Glomerular endothelial cell (primary cell): Measurements from ENCODE around the gene AUP1. TPM values are rescaled to one million over a fixed set of nuclear protein-coding genes. Genes with fewer than 3 reads are reported as not detected.

Source experiments
- DNase-seq: peaks from one replicate; pipeline ENCODE4 v3.0.0-alpha.2; 2011; ENCODE audit warnings: low read depth, low spot score; ENCODE audit errors: extremely low read depth
- total RNA-seq: library from RNA; depleted of rRNA; stranded (reverse); fragments of >200 nt; gene quantifications from 2 replicates; pipeline ENCODE4 v1.2.3, GENCODE V29; 2015

The AUP1 gene
- total RNA-seq, 1 donor from 2014 or later, result 136 TPM

GRCh38 chr2:74558284-74559230 lies 29.1 kb upstream of the AUP1 start:
- DNase-seq, result no peak

DNA sequence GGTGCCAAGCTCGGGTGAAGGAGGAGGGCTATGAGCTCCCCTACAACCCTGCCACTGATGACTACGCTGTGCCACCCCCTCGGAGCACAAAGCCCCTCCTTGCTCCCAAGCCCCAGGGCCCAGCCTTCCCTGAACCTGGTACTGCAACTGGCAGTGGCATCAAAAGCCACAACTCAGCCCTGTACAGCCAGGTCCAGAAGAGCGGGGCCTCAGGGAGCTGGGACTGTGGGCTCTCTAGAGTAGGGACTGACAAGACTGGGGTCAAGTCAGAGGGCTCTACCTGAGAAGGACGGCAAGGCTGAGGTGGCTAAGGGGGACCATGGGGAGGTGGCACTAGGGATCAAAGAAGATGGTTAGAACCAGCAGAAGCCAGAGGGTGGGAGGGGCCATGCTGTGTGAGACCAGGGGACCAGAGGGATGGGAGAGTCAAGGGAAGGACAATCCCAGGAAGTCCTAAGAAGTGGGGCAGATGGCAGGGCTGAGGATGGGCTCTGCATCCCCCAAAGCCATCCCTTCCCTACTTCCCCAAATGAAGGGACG lies 27.4 kb upstream of the AUP1 start:
- no peak for DNase-seq

DNA sequence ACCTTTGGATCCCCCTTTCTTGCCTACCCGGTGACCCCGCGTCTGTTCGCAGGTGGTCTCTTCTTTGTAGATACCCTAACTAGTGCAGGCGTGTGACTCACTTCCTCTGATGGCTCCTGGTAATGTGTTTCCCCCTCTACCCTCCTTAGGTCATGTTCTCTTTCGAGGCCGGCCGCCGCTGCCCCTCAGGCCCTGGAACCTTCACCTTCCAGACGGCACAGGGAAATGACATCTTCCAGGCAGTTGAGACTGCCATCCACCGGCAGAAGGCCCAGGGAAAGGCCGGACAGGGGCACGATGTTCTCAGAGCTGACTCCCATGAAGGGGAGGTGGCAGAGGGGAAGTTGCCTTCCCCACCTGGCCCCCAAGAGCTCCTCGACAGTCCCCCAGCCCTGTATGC lies 26.7 kb upstream of the AUP1 start:
- DNase-seq, result no peak

DNA sequence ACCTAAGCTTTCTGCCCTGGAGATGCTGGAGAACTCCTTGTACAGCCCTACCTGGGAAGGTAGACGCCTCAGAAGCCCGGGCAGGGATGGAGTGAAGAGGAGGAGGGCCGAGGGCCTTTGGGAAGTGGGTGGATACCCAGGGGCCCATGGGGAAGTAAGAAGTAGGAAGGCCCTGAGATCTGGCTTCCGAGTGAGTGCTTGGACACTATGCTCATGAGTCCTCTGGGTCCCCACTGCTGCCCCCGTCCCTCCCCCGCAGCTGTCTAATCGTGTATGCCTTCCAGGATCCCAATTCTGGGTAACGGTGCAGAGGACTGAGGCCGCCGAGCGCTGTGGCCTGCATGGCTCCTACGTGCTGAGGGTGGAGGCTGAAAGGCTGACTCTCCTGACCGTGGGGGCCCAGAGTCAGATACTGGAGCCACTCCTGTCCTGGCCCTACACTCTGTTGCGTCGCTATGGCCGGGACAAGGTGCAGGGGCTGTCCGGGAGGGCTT lies 26.2 kb upstream of the AUP1 start:
- DNase-seq, result no peak

DNA sequence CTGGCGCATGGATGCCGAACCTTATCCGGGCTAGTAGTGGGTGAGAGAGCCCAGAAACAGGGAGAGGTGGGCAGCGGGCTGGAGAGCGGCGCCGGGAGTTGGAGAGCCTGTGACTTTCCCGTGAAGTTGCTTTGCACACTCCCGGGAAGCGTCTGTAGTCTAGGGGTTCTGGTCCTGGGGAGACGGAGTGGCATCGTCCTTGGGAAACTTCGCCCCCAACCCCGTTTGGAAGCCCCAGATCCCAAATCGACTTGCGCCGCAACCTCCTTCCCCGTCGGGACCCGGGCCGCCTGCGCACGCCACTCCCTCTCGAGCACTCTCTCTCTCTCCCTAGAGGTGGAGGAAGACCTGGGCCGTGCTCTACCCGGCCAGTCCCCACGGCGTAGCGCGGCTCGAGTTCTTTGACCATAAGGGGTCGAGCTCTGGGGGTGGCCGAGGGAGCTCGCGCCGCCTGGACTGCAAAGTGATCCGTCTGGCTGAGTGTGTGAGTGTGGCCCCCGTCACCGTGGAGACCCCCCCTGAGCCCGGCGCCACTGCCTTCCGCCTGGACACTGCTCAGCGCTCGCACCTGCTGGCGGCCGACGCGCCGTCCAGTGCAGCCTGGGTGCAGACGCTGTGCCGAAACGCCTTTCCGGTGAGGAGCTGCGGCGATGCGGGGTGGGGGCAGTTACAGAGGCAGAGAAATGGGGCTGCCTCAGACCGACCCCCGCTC lies 25.5 kb upstream of the AUP1 start:
- DNase-seq, result no peak

- DNase-seq, result no peak
Observed at GRCh38 chr2:74553892-74554819, 24.6 kb upstream of the AUP1 start, which contains the start of the genes DOK1 and LOXL3. TSS of gene DOK1 (plus strand) at chr2:74554720. CDS start at chr2:74554755, 35 bp downstream. TSS of gene LOXL3 (minus strand) at chr2:74553942. CDS start at chr2:74552634, 1,308 bp downstream.

DNA sequence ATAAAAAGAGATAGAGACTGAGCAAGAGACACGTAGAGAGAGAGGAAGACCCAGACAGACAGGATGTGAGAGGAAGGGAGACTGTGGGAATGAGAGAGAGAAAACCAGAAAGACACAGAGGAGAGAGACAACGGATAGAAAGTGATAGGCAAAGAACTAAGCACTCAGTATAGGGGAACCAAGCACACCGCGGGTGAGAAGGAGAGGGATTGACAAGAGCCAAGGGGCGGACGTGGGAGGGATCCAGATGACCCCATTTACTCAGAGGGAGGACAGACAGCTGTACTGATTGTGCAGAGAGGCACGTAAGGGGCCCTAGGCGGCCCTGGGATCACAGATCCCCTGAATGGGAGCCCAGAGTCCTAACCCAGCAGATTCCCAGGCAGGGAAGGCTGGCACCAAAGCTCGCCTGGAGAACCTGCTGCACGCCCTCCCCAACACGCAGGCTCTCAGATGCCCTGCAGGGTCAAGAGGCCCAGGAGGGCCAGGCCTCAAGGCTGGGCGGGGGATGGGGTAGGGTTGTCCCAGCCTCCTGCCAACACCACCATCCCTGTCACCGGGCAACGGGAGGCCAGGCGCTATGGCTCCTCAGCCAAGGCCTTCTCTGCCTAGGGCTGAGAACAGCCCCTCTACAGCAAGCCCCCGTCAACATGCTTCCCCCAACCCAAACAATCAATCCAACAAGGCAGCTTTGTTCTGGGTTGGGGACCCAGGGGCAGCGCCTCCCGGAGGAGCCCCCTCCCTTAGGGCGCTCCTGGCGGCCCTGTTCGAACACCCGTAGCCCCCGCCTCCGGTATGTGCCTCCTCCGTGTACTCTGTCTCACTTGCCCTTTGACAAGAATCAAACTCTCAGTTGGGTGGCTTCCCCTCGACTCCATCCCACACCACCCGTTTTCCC lies 23.7 kb upstream of the AUP1 start:
- DNase-seq, result no peak

- no peak for DNase-seq
Observed at GRCh38 chr2:74551942-74552913, 22.7 kb upstream of the AUP1 start.

GRCh38 chr2:74551530-74551929 lies 22.0 kb upstream of the AUP1 start:
- DNase-seq, result no peak

- no peak for DNase-seq
Observed at GRCh38 chr2:74550231-74550630, 20.7 kb upstream of the AUP1 start.

- no peak for DNase-seq
Observed at GRCh38 chr2:74548900-74549826, 19.7 kb upstream of the AUP1 start.

DNA sequence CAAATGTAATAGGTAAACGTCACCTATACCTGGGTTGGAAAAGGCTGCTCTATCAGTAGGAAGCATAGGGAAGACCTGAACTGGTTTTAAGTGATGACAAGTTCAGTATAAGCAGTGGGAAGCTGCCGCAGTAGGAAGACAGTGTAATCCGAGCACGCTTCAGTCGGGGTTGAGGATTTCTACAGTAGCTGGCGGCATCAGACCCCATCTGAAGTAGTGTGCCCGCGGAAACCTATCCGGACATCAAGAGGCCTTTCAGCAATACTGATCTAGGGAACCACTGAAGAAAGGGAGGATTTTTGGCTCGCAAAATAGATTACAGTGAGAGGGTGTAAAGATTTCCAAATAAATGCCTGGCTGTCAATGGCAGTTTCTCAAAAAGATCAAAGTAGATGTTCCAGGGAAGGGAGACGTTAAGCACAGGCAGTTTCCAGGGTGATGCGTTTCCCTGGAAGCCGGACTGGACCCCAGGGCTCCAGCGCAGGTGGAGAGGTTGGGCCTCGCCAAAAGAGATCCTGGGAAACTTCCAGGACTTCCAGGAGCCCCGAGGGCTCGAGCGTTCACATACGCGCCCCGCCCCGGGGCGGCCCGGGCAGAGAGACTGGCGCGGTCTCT lies 18.9 kb upstream of the AUP1 start:
- no peak for DNase-seq

GRCh38 chr2:74546004-74546403 lies 16.5 kb upstream of the AUP1 start:
- DNase-seq, result no peak

DNA sequence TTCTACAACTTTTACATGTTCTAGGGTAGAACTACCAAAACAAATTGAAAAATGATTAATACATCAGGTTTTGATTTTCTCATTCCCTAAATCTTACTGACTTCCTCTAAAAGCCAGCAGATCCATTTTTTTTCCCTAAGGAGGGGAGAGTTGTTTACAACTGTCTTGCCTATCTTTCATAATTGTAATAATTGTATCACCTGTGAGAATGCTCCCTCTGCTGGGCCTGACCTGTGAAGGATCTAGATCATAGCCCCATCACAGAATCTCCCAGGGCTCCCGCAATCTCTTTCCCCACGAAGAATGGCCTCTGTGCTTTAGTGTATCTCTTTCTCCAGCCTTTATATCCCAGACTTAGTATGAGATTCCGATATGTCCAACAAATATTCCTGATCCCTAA lies 15.1 kb upstream of the AUP1 start:
- no peak for DNase-seq

DNA sequence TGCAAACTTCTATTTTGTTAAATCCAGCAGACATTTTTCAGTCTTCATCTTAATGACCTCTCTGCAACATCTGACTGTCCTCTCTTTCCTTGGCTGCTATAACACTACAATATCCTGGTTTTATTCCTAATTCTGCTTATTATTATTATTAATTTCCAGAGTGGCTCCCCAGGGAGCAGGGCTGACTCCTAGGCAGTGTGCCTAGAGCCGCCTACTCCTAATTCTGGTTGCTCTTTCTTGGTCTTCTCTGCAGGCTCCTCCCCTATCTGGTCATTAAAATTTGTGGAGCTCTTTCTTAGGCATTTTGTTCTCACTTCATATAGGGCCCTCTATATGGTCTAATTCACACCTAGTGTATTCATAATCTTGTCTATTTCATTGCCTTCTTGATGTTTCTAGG lies 13.5 kb upstream of the AUP1 start:
- no peak for DNase-seq

- DNase-seq, result no peak
Observed at GRCh38 chr2:74540291-74540690, 10.8 kb upstream of the AUP1 start.
